Aorta (tissue), 5 donors: ENCODE data around the gene FBXL17. TPM values are rescaled to one million over a fixed set of nuclear protein-coding genes. Genes with fewer than 3 reads are reported as not detected.

ENCODE experiments used
- ATAC-seq: fragments of 200-7000 bp; cut with Tn5 transposase; one replicate; pipeline ENCODE4 v1.9.1; 2022; ENCODE audit warnings: moderate library complexity; ENCODE audit not compliant: low FRiP score
- DNase-seq, 2 donors: peaks; one replicate each; pipeline ENCODE4 v3.0.0-alpha.2; 2020
- H3K27ac ChIP-seq, 2 donors: one replicate each; pipeline ENCODE4 v1.5.1; 2013; ENCODE audit warnings: low read length in 2 of 2, mild to moderate bottlenecking in 2 of 2, moderate library complexity in 2 of 2, control low read depth in 1 of 2, inconsistent platforms in 1 of 2, low read depth in 1 of 2
- H3K27me3 ChIP-seq, 2 donors: one replicate each; pipeline ENCODE4 v1.6.1; 2013; ENCODE audit warnings: control low read depth in 1 of 2, low read length in 1 of 2, mild to moderate bottlenecking in 1 of 2, moderate library complexity in 1 of 2; ENCODE audit not compliant: insufficient read depth in 2 of 2, control insufficient read depth in 1 of 2
- H3K36me3 ChIP-seq, 2 donors: one replicate each; pipeline ENCODE4 v1.6.1; 2013; ENCODE audit warnings: control low read depth in 1 of 2, low read length in 1 of 2, mild to moderate bottlenecking in 1 of 2; ENCODE audit not compliant: insufficient read depth in 2 of 2, control insufficient read depth in 1 of 2
- H3K4me1 ChIP-seq, 2 donors: one replicate each; pipeline ENCODE4 v1.6.1; 2013; ENCODE audit warnings: low read length in 2 of 2, control low read depth in 1 of 2, mild to moderate bottlenecking in 1 of 2, moderate library complexity in 1 of 2; ENCODE audit not compliant: insufficient read depth in 2 of 2, control insufficient read depth in 1 of 2
- H3K4me3 ChIP-seq, 2 donors: one replicate each; pipeline ENCODE4 v1.5.1; 2013; ENCODE audit warnings: low read length in 2 of 2, control low read depth in 1 of 2, mild to moderate bottlenecking in 1 of 2
- H3K9me3 ChIP-seq: one replicate; pipeline ENCODE4 v1.6.1; 2013; ENCODE audit warnings: mild to moderate bottlenecking, low read length; ENCODE audit not compliant: control insufficient read depth
- WGBS, 2 donors: extraction: QIAGEN DNeasy Blood & Tissue Kit; methylation state at CpG; one replicate each; pipeline ENCODE4 v1.1.7; 2013; 5-methylcytosine and 5-hydroxymethylcytosine counted together
- intact Hi-C, 2 donors: fragments of 100-400 bp; cut with DNase I; formaldehyde crosslinking; loops; one replicate each; pipeline versions ENCODE4 v1.14.2 to v1.15.0; 2022
- polyA plus RNA-seq, 2 donors: library from polyadenylated mRNA; stranded (reverse); fragments of 200-250 nt; gene quantifications; one replicate each; pipeline ENCODE4 v1.2.3, GENCODE V29; 2013
- total RNA-seq, 2 donors: library from RNA; stranded (reverse); fragmentation: NEBNext Ultra II Directional; extraction: Animal tissue kit (Norgen Biotek cat#: 25700); gene quantifications; one replicate each; pipeline ENCODE4 v1.2.1, GENCODE V29; 2021
- donor health status: healthy with polysubstance abuse.
- donor health status: Bipolar disorder and iron deficiency.
- donor health status: DM: no; HTN: no; CAD: no.
- donor health status: DM: no; HTN: no; CAD: no.
- donor health status: DM: yes; HTN: yes; CAD: no.

FBXL17 gene
- total and polyA plus RNA-seq, 4 donors: 10.3 to 36.3 (median 20.7) TPM

DNA sequence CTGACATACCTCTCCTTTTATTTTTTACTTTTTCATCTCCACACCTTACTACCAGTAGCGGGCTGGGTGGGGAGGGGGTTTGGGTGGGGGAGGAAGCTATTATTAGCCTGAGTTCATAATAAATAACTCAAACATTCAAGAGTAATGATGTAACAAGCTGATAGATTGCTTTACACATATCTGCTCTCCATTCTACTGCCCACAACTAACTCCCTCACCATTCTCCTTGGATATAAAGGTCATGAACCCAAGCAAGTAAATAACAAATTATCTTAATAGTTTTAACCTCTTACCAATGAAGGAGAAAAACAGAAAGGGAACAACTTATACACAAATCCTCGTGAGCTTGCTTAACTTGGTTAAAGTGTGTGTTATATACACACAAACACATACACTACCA lies 15.4 kb downstream of the FBXL17 start:
- intact Hi-C loops: no loop called here
- WGBS, 2 donors: 85 to 90% methylated on average over 2 of the region's 2 CpGs
- H3K9me3 ChIP-seq: no peaks in the 10 kb centered on the region
- no peak overlapping the region for H3K4me3 ChIP-seq
- ATAC-seq: no peak
- H3K4me1 ChIP-seq: peaks cover 0 to 2% of the 10 kb centered on the region in 2 donors
- DNase-seq: no peak
- H3K27ac ChIP-seq: no peak overlapping the region
- H3K27me3 ChIP-seq: no peaks in the 10 kb centered on the region
- peaks cover 0 to 3% of the 10 kb centered on the region in 2 donors for H3K36me3 ChIP-seq

DNA sequence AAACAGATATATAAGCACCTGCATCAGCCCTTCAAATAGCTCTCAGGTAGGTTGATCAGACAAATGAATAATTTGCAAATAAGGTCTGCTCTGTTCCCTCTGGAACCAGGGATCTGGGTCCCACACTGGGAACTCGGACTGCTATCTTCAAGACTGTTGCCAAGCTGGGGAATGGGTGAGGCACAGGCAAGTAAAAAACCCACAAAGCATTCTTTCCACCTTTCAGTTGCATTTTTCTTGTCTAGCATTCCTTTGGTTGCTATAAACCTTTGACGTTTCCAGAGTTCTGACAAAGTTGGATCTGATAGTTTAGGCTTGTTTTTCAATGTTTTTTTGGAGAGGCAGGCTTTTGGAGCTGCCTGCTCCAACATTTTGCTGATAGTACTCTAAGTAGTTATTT lies 20.1 kb downstream of the FBXL17 start:
- no peaks in the 10 kb centered on the region for H3K9me3 ChIP-seq
- WGBS, 2 donors: 9 to 14% methylated on average over 2 of the region's 2 CpGs
- peaks cover 0 to 2% of the 10 kb centered on the region in 2 donors for H3K4me1 ChIP-seq
- intact Hi-C loops: no loop called here
- no peak for ATAC-seq
- H3K36me3 ChIP-seq: peaks cover 0 to 3% of the 10 kb centered on the region in 2 donors
- no peak overlapping the region for H3K4me3 ChIP-seq
- no peaks in the 10 kb centered on the region for H3K27me3 ChIP-seq
- no peak overlapping the region for H3K27ac ChIP-seq
- no peak for DNase-seq

- 80 to 83% methylated on average over 3 of the region's 3 CpGs for WGBS, 2 donors
- H3K4me3 ChIP-seq: no peak overlapping the region
- no peak for ATAC-seq
- peaks cover 0 to under 1% of the 10 kb centered on the region in 2 donors for H3K36me3 ChIP-seq
- H3K9me3 ChIP-seq: no peaks in the 10 kb centered on the region
- no peaks in the 10 kb centered on the region for H3K4me1 ChIP-seq
- H3K27ac ChIP-seq: no peak overlapping the region
- intact Hi-C loops: no loop called here
- H3K27me3 ChIP-seq: no peaks in the 10 kb centered on the region
- no peak for DNase-seq
Measured at GRCh38 chr5:108361239-108361638, 20.7 kb downstream of the FBXL17 start.

GRCh38 chr5:108360280-108360679 lies 21.6 kb downstream of the FBXL17 start:
- Histone ChIP-seq H3K9me3 (no peaks in the 10 kb centered on the region), H3K4me3 (no peak overlapping the region), H3K4me1 (no peaks in the 10 kb centered on the region), H3K27ac (no peak overlapping the region), H3K36me3 (no peaks in the 10 kb centered on the region), H3K27me3 (no peaks in the 10 kb centered on the region)
- 96 to 98% methylated on average over 4 of the region's 4 CpGs for WGBS, 2 donors
- ATAC-seq (no peak), DNase-seq (no peak)
- intact Hi-C loops: no loop called here

DNA sequence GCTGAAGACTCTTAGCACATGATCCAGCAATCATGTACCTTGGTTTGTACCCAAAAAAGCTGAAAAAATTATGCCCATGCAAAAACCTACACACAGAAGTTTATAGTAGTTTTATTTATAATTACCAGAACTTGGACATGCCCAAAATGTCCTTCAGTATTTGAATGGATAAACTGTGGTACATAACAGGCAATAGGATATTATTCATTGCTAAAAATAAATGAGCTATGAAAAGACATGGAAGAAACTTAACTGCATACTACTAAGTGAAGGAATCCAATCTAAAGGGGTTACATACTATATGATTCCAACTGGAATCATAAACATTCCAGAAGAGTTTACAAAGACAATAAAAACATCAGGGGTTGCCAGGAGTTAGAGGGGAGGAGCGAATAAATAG lies 25.6 kb downstream of the FBXL17 start:
- Histone ChIP-seq H3K27ac (no peak overlapping the region), H3K4me3 (no peak overlapping the region), H3K9me3 (no peaks in the 10 kb centered on the region), H3K36me3 (no peaks in the 10 kb centered on the region), H3K27me3 (no peaks in the 10 kb centered on the region), H3K4me1 (no peaks in the 10 kb centered on the region)
- ATAC-seq (no peak), DNase-seq (no peak)
- WGBS, 2 donors: 76 to 97% methylated on average over 1 of the region's 1 CpG
- intact Hi-C loops: no loop called here

GRCh38 chr5:108353087-108353486 lies 28.8 kb downstream of the FBXL17 start:
- Histone ChIP-seq H3K4me3 (no peak overlapping the region), H3K4me1 (no peaks in the 10 kb centered on the region), H3K27ac (no peak overlapping the region), H3K9me3 (no peaks in the 10 kb centered on the region), H3K36me3 (no peaks in the 10 kb centered on the region), H3K27me3 (no peaks in the 10 kb centered on the region)
- DNase-seq (no peak), ATAC-seq (no peak)
- 97% methylated on average over 3 of the region's 3 CpGs for WGBS, 2 donors
- intact Hi-C loops: no loop called here

GRCh38 chr5:108345541-108346171 lies 36.2 kb downstream of the FBXL17 start:
- WGBS, 2 donors: 81 to 84% methylated on average over 2 of the region's 2 CpGs
- DNase-seq (no peak), ATAC-seq (no peak)
- no peak overlapping the region for H3K27ac ChIP-seq
- H3K36me3 ChIP-seq: no peaks in the 10 kb centered on the region
- H3K9me3 ChIP-seq: no peaks in the 10 kb centered on the region
- no peak overlapping the region for H3K4me3 ChIP-seq
- H3K4me1 ChIP-seq: no peaks in the 10 kb centered on the region
- intact Hi-C loops: no loop called here
- no peaks in the 10 kb centered on the region for H3K27me3 ChIP-seq

GRCh38 chr5:108344103-108344822 lies 37.6 kb downstream of the FBXL17 start:
- ATAC-seq (no peak), DNase-seq (no peak)
- Histone ChIP-seq H3K36me3 (no peaks in the 10 kb centered on the region), H3K27ac (no peak overlapping the region), H3K9me3 (no peaks in the 10 kb centered on the region), H3K4me1 (peaks cover 0 to under 1% of the 10 kb centered on the region in 2 donors), H3K27me3 (no peaks in the 10 kb centered on the region), H3K4me3 (no peak overlapping the region)
- intact Hi-C loops: no loop called here
- WGBS, 2 donors: 83 to 90% methylated on average over 5 of the region's 5 CpGs

DNA sequence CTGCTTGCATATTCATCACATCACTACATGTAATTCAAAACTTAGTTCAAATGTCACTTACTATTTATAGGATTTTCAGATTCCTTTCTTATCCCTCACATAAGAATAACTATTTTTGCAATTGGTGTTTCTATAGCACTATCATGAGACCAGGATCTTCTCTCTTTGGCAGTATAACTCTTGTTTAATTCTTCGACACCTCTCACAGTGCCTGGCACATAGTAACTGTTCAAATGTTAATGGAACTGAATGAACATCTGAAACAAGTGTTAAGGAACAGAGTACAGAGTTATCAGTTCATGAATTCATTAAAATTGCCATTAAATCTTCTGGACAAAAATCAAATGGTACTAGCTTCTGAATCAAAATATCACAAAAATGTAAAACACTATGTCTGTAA lies 40.0 kb downstream of the FBXL17 start:
- no peaks in the 10 kb centered on the region for H3K9me3 ChIP-seq
- no peaks in the 10 kb centered on the region for H3K36me3 ChIP-seq
- no peak for DNase-seq
- 76 to 100% methylated on average over 1 of the region's 1 CpG for WGBS, 2 donors
- H3K27me3 ChIP-seq: no peaks in the 10 kb centered on the region
- no peak for ATAC-seq
- intact Hi-C loops: no loop called here
- H3K27ac ChIP-seq: no peak overlapping the region
- peaks cover 0 to 2% of the 10 kb centered on the region in 2 donors for H3K4me1 ChIP-seq
- H3K4me3 ChIP-seq: no peak overlapping the region
